SU-DHL-6 (cell line): ENCODE results near the gene WDR11.

Experiments used
- CTCF ChIP-seq: fragments of 200-600 bp; sonication (generic); IDR thresholded peaks from one replicate; pipeline ENCODE4 v1.5.1; 2017; ENCODE audit warnings: antibody characterized with exemption, mild to moderate bottlenecking, low read length, moderate library complexity; ENCODE audit not compliant: insufficient read depth, poor library complexity, severe bottlenecking
- EZH2phosphoT487 ChIP-seq: fragments of 200-600 bp; sonication (generic), shearing (Covaris generic); conservative IDR thresholded peaks from 2 replicates; pipeline ENCODE4 v1.6.1; 2018; ENCODE audit warnings: mild to moderate bottlenecking, antibody characterized with exemption, low read length, moderate library complexity, mixed read lengths

DNA sequence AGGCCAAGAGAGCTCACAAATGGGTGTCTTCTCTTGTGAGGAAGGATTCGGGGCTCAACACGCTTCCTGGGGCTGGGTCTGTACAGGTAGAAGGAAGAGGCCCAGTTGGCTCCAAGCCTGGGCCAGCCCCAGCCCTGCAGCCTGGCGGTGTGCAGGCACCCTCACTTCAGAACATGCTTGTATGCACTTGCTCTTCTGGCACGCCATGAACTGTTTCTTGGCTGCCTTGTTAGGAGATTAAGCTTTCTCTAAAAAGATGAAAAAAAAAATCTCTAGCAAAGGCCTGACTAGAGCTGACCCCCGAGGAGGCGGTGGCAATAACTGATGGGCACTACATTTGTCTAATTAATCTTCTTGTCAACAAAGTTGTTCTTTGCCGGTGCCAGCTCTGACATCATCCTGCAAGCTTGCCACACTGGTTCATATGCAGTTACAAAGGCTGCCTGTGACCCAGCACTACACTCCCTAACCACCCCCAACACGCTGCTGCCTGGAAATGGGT lies 94.7 kb downstream of the WDR11 start:
- TF ChIP-seq CTCF (no peak), EZH2phosphoT487 (no peak)
